ENCODE measurements around the gene LIMS4.
"Not testable (repeated sequence)": the region's sequence is repeated elsewhere in the genome, so short reads cannot be mapped to it uniquely, and the experiment has no call there.

LIMS4 gene

GRCh38 chr2:110449127-110449947 lies 23.3 kb downstream of the LIMS4 start:
- not testable (repeated sequence) for DNase-seq

GRCh38 chr2:110446644-110447043 lies 26.0 kb downstream of the LIMS4 start:
- not testable (repeated sequence) for DNase-seq

GRCh38 chr2:110443305-110444005 lies 29.2 kb downstream of the LIMS4 start:
- DNase-seq, result not testable (repeated sequence)

- DNase-seq, result not testable (repeated sequence)
These were observed 30.7 kb downstream of the LIMS4 start for GRCh38 chr2:110441905-110442304.

DNA sequence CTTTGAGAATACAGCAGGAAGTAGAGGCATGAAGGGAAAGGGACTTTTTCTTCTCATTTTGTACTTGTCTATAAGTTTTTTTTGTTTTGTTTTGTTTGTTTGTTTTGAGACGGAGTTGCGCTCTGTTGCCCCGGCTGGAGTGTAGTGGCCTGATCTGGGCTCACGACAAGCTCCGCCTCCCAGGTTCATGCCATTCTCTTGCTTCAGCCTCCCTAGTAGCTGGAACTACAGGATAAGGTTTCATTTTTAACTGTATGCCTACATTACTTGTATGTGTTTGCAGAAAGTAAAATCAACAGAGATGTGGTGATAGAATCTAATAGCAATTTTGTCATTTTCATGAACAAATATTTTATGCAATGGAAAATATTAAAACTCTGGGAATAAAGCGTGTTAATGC lies 38.1 kb downstream of the LIMS4 start:
- DNase-seq, result not testable (repeated sequence)

DNA sequence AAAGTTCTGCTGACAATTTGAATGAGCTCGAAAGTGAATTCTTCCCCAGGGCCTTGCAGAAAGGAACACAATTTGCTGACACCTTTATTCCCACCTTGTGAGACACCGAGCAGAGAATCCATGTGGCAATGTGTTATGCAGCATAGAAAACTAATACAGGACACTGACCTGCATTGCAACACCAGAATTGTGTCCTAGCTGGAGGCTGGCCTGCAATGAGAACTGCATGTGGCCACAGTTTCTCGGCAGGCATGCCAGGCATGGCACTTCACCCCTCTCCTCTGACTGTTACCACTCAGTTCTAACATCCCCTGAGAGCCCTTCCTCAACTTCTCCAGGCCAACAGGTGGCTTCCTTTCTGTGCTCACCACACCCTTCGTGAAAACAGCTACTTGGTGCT lies 46.9 kb downstream of the LIMS4 start:
- DNase-seq, result not testable (repeated sequence)

DNA sequence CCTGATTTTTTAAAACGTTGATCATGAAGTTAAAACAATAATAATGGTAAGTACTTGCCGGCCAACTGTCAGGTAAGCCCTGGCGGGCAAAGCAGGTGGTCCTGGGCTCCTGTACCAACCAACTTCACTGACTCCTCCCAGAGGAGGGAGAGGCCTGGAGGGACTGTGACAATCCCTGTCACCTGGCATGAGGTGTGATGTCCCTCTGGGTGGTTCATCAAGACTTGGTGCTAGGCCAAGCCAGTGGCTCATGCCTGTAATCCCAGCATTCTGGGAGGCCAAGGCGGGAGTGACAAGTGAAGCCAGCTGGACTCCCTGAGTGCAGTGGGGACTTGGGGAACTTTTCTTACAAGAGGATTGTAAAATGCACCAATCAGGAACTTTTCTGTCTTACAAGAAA lies 48.2 kb downstream of the LIMS4 start:
- not testable (repeated sequence) for DNase-seq

DNA sequence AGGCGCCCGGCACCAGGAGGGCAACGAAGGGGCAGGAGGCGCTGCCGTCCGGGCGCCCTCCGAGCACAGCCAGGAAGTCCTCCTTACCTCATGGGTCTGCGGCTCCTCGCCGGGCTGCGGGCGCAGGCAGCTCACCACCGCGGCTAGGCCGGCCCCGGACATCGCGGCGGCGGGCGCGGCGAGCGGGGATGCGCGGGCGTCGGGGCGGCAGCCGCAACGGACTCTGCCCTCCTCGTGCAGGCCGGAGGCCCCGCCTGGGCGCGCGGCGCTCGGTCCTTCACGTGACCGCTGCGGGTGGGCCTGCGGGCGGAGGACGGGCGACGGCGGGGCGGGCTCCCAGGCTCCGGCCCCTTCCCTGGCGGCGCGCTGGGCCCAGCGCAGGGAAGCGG lies 49.0 kb downstream of the LIMS4 start:
- not testable (repeated sequence) for DNase-seq

- not testable (repeated sequence) for DNase-seq
These were observed 49.6 kb downstream of the LIMS4 start for GRCh38 chr2:110422852-110423573.

GRCh38 chr2:110420641-110421354 lies 51.8 kb downstream of the LIMS4 start:
- not testable (repeated sequence) for DNase-seq

DNA sequence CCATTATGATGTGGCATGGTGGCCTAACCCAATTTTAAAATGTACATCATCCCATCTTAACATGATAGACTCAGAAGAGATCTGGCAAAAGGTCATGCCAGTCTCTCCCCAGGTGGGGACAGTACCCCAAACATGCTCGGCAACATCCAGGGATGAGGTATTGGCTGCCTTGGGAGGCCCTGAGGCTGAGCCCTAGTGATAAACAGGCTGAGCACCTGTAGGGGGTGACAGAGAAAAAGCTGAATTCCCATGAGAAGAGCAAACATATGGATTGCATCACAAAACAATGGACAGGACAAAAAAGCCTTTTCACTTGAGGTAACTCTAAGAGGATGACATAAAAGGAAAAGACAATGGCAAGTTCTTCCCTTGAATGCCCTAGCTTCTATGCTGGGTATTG lies 65.5 kb downstream of the LIMS4 start:
- DNase-seq, result not testable (repeated sequence)

- not testable (repeated sequence) for DNase-seq
These were observed 67.6 kb downstream of the LIMS4 start for GRCh38 chr2:110404988-110405387.

DNA sequence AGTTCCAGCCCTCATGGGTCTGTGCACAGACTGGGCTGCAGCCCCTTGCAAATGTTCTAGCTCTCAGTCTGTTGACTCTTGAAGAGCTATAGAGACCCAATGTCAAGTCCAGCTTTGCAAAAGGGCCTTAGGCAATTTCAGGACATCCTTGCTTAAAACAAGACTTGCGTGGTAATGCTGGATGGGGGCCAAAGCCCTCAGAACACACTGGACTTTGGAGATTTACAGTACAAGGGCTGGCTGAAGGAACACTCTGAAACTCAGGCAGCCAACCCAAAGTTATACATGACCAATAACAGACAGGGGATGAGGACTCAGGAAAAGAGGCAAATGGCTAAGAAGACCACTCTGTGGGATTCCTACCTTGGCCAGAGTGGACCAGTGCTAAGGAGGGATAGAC lies 68.4 kb downstream of the LIMS4 start:
- not testable (repeated sequence) for DNase-seq

DNA sequence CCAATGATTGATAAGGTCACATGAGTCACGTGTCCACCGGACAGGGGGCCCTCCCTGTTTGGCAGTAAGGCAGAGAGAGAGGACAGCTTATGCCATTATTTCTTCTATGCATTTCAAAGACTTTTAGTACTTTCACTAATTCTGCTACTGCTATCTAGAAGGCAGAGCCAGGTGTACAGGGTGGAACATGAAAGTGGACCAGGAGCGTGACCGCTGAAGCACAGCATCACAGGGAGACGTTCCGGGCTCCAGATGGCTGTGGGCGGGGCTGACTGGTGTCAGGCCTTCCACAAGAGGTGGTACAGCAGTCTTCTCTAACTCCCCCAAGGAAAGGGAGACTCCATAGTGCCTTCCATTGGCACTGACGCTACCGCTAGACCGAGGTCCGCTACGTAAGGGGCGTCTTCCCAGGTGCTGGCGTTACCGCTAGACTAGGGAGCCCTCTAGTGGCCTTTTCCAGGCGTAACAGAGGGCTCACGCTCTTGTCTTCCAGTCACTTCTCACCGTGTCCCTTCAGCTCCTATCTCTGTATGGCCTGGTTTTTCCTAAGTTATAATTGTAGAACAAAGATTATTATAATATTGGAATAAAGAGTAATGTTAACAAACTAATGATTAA lies 71.5 kb downstream of the LIMS4 start:
- not testable (repeated sequence) for DNase-seq

DNA sequence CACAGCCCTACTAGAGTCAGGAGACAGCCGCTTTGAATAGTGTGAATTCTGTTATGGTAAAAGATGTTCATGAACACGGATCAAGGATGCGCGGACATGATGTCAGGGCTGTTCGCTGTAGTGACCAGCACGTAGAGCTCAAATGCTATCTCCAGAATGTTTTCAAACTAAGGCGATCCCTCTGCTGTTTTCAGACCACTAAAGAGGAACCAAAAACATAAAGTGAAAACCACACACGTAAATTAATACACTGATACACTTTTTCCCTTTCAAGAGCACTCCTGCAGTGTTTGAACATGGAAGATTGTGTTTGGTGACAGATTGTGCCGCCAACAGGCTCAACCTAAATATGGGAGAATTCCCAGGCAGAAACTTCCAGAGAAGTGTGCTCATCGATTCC lies 73.2 kb downstream of the LIMS4 start:
- not testable (repeated sequence) for DNase-seq

DNA sequence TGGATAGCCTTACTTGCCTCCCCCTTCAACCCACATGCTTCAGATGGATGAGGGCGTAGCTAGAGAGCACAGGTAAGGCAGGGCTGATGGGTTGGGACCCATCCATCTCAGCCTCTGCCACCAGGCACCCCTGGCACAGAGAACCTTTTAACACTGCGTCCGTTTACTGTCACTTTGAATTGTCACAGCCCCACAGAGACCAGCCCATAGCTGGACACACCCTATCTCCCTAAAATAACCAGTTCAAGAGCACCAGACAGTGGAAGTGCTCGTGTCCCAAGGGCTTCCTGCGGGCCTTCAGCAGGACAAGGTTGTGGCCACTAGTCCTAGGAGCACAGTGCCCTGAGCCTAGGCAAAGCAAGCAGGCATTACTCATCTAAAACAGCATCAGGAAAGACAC lies 76.6 kb downstream of the LIMS4 start:
- DNase-seq, result not testable (repeated sequence)

Data from suppressor macrophage (primary cell).